Natural killer cell (primary cell): ENCODE data around the gene CD248. TPM values are rescaled to one million over a fixed set of nuclear protein-coding genes. Genes with fewer than 3 reads are reported as not detected.

Experiments
- ATAC-seq, 3 donors: fragments of 150-1000 bp in 2 of 3; fragments of 200-7000 bp in 1 of 3; cut with Tn5 transposase; 1 replicate in 1 of 3; 2 replicates in 2 of 3; pipeline ENCODE4 v1.10.0; 2021; ENCODE audit warnings: mild to moderate bottlenecking in 2 of 3, moderate library complexity in 2 of 3
- DNase-seq, 2 donors: peaks; one replicate each; pipeline versions ENCODE4 v3.0.0 to v3.0.0-alpha.2; 2013 to 2021; ENCODE audit warnings: mixed read lengths in 1 of 2
- H3K27ac ChIP-seq: one replicate; pipeline ENCODE4 v1.5.1; 2013; ENCODE audit warnings: mild to moderate bottlenecking, low read length
- H3K27me3 ChIP-seq: one replicate; pipeline ENCODE4 v1.6.1; 2013; ENCODE audit warnings: low read length; ENCODE audit not compliant: control insufficient read depth, insufficient read depth
- H3K36me3 ChIP-seq: one replicate; pipeline ENCODE4 v1.6.1; 2013; ENCODE audit warnings: low read length; ENCODE audit not compliant: control insufficient read depth, insufficient read depth
- H3K4me1 ChIP-seq: one replicate; pipeline ENCODE4 v1.6.1; 2013; ENCODE audit warnings: low read length; ENCODE audit not compliant: control insufficient read depth, insufficient read depth
- H3K4me3 ChIP-seq: one replicate; pipeline ENCODE4 v1.5.1; 2013; ENCODE audit warnings: low read length
- H3K9me3 ChIP-seq: one replicate; pipeline ENCODE4 v1.6.1; 2013; ENCODE audit warnings: low read length; ENCODE audit not compliant: control insufficient read depth, insufficient read depth
- H3K27ac Mint-ChIP-seq, 2 donors: one replicate each; pipeline ENCODE4 v1.8.0; 2022; ENCODE audit warnings: mild to moderate bottlenecking in 2 of 2, mixed read lengths in 2 of 2, moderate library complexity in 1 of 2
- H3K27me3 Mint-ChIP-seq, 2 donors: one replicate each; pipeline ENCODE4 v1.8.0; 2022; ENCODE audit warnings: low read depth in 2 of 2, mixed read lengths in 2 of 2
- H3K36me3 Mint-ChIP-seq: one replicate; pipeline ENCODE4 v1.8.0; 2022; ENCODE audit warnings: mixed read lengths
- H3K4me1 Mint-ChIP-seq, 2 donors: one replicate each; pipeline ENCODE4 v1.8.0; 2022; ENCODE audit warnings: mixed read lengths in 2 of 2
- H3K4me3 Mint-ChIP-seq: one replicate; pipeline ENCODE4 v1.8.0; 2022; ENCODE audit warnings: mild to moderate bottlenecking, moderate library complexity, mixed read lengths
- H3K9me3 Mint-ChIP-seq, 2 donors: one replicate each; pipeline ENCODE4 v1.8.0; 2022; ENCODE audit warnings: mixed read lengths in 2 of 2
- CTCF ChIP-seq: fragments of 200-600 bp; IDR thresholded peaks from one replicate; pipeline ENCODE4 v1.8.0; 2022; ENCODE audit warnings: antibody characterized with exemption
- WGBS: methylation state at CpG from one replicate; pipeline ENCODE4 v1.1.7; 2013; ENCODE audit warnings: missing lambda C conversion rate; ENCODE audit not compliant: insufficient coverage; 5-methylcytosine and 5-hydroxymethylcytosine counted together
- intact Hi-C: fragments of 100-400 bp; cut with micrococcal nuclease; formaldehyde crosslinking; loops from one replicate; pipeline ENCODE4 v1.14.2; 2022
- total RNA-seq, 4 donors: library from RNA; stranded (reverse); fragments of 120-200 nt in 1 of 4; gene quantifications; one replicate each; pipeline versions ENCODE4 v1.2.3 to v1.2.4, GENCODE V29; 2013 to 2022

Gene CD248
- total RNA-seq, 3 donors from 2014 or later (not counting 1 experiment from before 2014, with no cell fraction given): 0.23 to 0.40 (median 0.32) TPM

- no peak overlapping the region for H3K27ac Mint-ChIP-seq
Observed at GRCh38 chr11:66309475-66309874, 7.4 kb downstream of the CD248 start.

GRCh38 chr11:66302656-66303055, 14.2 kb downstream of the CD248 start:
- intact Hi-C loops: no loop called here
- WGBS: 88% methylated on average over 12 of the region's 12 CpGs
- no peaks in the 10 kb centered on the region for H3K36me3 Mint-ChIP-seq

More at GRCh38 chr11:66309475-66309874, 7.4 kb downstream of the CD248 start:
- H3K4me3 ChIP-seq: no peak overlapping the region
- WGBS: 65% methylated on average over 3 of the region's 3 CpGs
- no peak overlapping the region for H3K27ac ChIP-seq
- no peak for DNase-seq
- Mint-ChIP-seq H3K27me3 (peaks cover 0 to 9% of the 10 kb centered on the region in 2 donors), H3K4me1 (peaks cover 11 to 20% of the 10 kb centered on the region in 2 donors), H3K4me3 (no peak overlapping the region), H3K9me3 (no peaks in the 10 kb centered on the region), H3K36me3 (no peaks in the 10 kb centered on the region)
- H3K9me3 ChIP-seq: no peaks in the 10 kb centered on the region
- TF ChIP-seq CTCF: no peak
- H3K27me3 ChIP-seq: no peaks in the 10 kb centered on the region
- H3K4me1 ChIP-seq: peaks cover 23% of the 10 kb centered on the region
- ATAC-seq: no peak
- no peaks in the 10 kb centered on the region for H3K36me3 ChIP-seq
- intact Hi-C loops: no loop called here

GRCh38 chr11:66299186-66299585, 17.7 kb downstream of the CD248 start:
- no peaks in the 10 kb centered on the region for H3K36me3 ChIP-seq
- no peak overlapping the region for H3K27ac Mint-ChIP-seq
- no peak overlapping the region for H3K4me3 ChIP-seq
- no peak overlapping the region for H3K4me3 Mint-ChIP-seq
- H3K36me3 Mint-ChIP-seq: no peaks in the 10 kb centered on the region
- WGBS: 92% methylated on average over 2 of the region's 3 CpGs
- intact Hi-C loops: no loop called here
- peaks cover 0 to 5% of the 10 kb centered on the region in 2 donors for H3K27me3 Mint-ChIP-seq
- H3K4me1 Mint-ChIP-seq: no peaks in the 10 kb centered on the region
- no peak for TF ChIP-seq CTCF
- H3K4me1 ChIP-seq: no peaks in the 10 kb centered on the region
- no peaks in the 10 kb centered on the region for H3K9me3 Mint-ChIP-seq
- H3K9me3 ChIP-seq: no peaks in the 10 kb centered on the region
- DNase-seq (no peak), ATAC-seq (no peak)
- H3K27ac ChIP-seq: no peak overlapping the region
- H3K27me3 ChIP-seq: no peaks in the 10 kb centered on the region

More at GRCh38 chr11:66302656-66303055, 14.2 kb downstream of the CD248 start:
- no peaks in the 10 kb centered on the region for H3K27me3 ChIP-seq
- Mint-ChIP-seq H3K27me3 (peaks cover 0 to 2% of the 10 kb centered on the region in 2 donors), H3K4me3 (no peak overlapping the region), H3K4me1 (no peaks in the 10 kb centered on the region), H3K9me3 (no peaks in the 10 kb centered on the region), H3K27ac (no peak overlapping the region)
- no peak for TF ChIP-seq CTCF
- H3K4me3 ChIP-seq: no peak overlapping the region
- no peak for DNase-seq
- no peaks in the 10 kb centered on the region for H3K4me1 ChIP-seq
- H3K27ac ChIP-seq: no peak overlapping the region
- no peaks in the 10 kb centered on the region for H3K36me3 ChIP-seq
- no peaks in the 10 kb centered on the region for H3K9me3 ChIP-seq
- no peak for ATAC-seq

GRCh38 chr11:66297610-66298009, 19.2 kb downstream of the CD248 start:
- H3K4me3 Mint-ChIP-seq: no peak overlapping the region
- H3K9me3 Mint-ChIP-seq: no peaks in the 10 kb centered on the region
- ATAC-seq: no peak
- intact Hi-C loops: no loop called here
- Histone ChIP-seq H3K27me3 (peaks cover 3% of the 10 kb centered on the region), H3K4me3 (no peak overlapping the region), H3K36me3 (no peaks in the 10 kb centered on the region), H3K4me1 (no peaks in the 10 kb centered on the region), H3K9me3 (no peaks in the 10 kb centered on the region), H3K27ac (no peak overlapping the region)
- no peak for DNase-seq
- 76% methylated on average over 8 of the region's 8 CpGs for WGBS
- H3K27ac Mint-ChIP-seq: no peak overlapping the region
- H3K36me3 Mint-ChIP-seq: no peaks in the 10 kb centered on the region
- peaks cover 13 to 16% of the 10 kb centered on the region in 2 donors for H3K27me3 Mint-ChIP-seq
- peaks cover 0 to 2% of the 10 kb centered on the region in 2 donors for H3K4me1 Mint-ChIP-seq
- no peak for TF ChIP-seq CTCF
